Smooth muscle cell of the brain vasculature (primary cell): ENCODE data around the gene KANSL1.
"Not testable (repeated sequence)": the region's sequence is repeated elsewhere in the genome, so short reads cannot be mapped to it uniquely, and the experiment has no call there.

Source experiments
- DNase-seq: peaks from one replicate; pipeline ENCODE4 v3.0.0-alpha.2; 2012; ENCODE audit warnings: low read depth, low spot score

Gene KANSL1

DNA sequence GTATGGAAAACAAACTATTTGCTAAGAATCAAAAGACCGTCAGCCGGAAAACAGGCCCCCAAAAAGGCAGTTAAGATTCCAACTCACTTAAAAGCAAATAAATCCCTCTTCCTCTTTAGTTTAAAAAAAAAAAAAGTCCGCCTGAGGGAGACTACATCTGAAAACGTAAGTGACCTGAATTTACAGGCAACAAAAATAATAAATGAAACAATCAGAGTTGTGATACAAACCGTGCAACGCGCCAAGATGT, 1.1 kb downstream of the KANSL1 start:
- DNase-seq, result no peak

GRCh38 chr17:46191322-46192188, 1.7 kb downstream of the KANSL1 start:
- DNase-seq, result no peak

- DNase-seq, result no peak
Observed at GRCh38 chr17:46190763-46191162, 2.5 kb downstream of the KANSL1 start.

- DNase-seq, result not testable (repeated sequence)
Observed at GRCh38 chr17:46186827-46187235, 6.4 kb downstream of the KANSL1 start.

- no peak for DNase-seq
Observed at GRCh38 chr17:46184696-46185095, 8.5 kb downstream of the KANSL1 start.

GRCh38 chr17:46183383-46183782, 9.8 kb downstream of the KANSL1 start:
- DNase-seq, result not testable (repeated sequence)

- DNase-seq, result no peak
Observed at GRCh38 chr17:46182961-46183360, 10.3 kb downstream of the KANSL1 start.

DNA sequence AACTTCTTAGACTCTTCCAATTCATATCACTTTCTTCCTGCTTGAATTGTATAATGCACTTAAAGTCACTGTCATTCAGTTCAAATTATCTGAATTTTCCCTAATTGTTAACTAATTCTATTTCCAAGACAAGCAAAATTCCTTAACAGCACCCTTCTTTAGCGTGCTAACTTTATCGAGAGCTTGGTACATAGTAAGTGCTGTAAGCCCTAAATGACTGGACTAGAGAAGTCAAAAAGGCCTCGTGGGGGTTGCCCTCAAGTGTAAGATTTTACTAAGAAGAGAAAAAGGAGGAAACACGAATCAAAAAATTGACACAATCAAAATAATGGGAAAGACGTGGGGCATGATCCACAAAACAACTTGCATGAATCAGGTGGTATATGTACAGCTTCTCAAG, 11.3 kb downstream of the KANSL1 start:
- no peak for DNase-seq

DNA sequence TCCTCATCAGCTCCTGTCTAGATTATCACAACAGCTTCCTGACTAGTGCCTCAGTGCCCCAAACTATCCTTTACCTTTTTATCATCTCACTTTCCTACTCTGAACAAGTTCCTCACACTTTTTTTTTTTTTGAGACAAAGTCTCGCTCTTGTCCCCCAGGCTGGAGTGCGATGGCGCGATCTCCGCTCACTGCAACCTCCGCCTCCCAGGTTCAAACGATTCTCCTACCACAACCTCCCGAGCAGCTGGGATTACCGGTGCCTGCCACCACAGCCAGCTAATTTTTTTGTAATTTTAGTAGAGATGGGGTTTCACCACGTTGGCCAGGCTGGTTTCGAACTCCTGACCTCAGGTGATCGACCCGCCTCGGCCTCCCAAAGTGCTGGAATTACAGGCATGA, 11.9 kb downstream of the KANSL1 start:
- DNase-seq, result not testable (repeated sequence)

GRCh38 chr17:46180892-46181274, 12.3 kb downstream of the KANSL1 start:
- no peak for DNase-seq

DNA sequence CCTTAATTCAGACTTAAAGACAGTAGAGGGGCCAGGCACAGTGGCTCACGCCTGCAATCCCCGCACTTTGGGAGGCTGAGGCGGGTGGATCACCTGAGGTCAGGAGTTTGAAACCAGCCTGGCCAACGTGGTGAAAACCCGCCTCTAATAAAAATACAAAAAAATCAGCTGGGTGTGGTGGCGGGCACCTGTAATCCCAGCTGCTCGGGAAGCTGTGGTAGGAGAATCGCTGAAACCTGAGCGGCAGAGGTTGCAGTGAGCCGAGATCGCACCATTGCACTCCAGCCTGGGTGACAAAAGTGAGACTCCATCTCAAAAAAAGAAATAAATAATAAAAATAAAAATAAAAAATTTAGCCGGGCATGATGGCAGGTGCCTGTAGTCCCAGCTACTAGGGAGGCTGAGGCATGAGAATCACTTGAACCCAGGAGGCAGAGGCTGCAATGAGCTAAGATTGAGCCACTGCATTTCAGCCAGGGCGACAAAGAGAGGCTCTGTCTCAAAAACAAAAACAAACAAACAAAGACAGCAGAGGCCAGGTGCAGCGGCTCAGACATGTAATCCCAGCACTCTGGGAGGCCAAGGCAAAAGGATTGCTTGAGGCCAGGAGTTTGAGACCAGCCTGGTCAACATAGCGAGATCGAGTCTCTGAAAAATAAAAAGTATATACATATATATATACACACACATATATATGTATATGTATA, 12.9 kb downstream of the KANSL1 start:
- DNase-seq, result not testable (repeated sequence)

DNA sequence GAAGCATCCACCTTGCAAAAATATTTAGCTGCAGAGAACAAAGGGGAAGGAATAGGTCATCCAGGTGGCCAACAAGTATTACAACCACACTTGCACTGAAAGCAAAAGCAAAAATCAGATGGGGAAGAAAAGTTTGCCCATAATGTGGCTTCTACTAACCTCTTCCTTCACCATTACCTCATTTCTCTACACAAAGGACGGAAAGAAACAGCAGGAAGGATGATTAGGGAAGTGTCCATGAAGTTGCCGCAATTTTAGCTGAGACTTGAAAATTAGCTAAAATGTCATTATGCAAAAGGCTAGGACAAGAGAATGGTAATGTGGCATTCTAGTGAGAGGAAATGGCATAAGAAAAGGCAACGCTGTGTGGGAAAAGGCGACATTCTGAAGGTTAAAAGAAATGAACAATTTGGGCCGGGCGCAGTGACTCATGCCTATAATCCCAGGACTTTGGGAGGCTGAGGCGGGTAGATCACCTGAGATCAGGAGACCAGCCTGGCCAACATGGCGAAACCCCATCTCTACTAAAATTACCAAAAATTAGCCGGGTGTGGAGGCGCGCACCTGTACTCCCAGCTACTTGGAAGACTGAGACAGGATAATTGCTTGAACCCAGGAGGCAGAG, 13.7 kb downstream of the KANSL1 start:
- DNase-seq, result no peak

DNA sequence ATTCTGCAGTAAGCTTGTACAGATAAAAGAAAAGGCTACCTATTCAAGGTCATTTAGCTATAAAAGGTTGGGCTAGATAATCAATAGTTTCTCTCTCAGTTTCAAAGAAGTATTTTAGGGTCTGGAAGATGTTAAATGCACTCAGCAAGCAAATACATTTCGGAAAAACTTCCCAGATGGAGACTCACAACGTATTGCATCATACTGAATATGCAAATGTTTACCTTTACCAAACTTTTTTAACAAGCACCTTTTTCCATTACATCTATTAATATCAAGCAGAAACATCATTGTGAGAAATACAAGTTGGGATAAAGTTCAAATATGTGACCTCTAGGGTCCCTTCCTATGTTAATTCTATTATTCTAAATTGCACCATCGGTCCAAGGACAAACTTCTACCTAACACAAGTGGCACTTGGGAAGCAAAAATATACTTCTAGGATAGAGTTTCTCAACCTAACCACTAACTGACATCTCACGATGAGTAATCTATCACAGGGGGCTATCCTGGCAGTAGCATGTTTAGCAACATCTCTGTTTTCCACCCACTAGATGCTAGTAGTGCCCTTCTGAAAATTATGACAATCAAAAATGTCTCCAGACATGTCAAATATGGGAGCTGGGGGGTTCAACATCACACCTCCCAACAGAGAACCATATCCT, 14.5 kb downstream of the KANSL1 start:
- no peak for DNase-seq

DNA sequence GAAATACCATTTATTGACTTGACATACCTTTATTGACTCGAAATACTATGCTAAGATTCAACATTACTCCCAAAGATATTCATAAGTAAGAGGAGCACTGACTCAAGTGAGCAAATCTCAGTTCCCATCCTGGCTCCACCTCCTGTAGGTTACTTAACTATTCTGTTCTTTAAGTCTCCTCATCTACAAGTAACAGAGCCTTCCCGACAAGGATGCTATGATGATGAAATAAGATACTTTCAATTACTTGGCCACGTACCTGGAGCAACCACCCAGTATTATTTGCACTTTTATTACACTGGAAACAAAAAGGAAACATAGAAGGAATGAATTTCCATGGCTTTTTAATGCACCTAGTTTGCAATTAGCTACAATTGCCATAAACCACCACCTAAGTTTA, 16.3 kb downstream of the KANSL1 start:
- no peak for DNase-seq

GRCh38 chr17:46175891-46176290, 17.3 kb downstream of the KANSL1 start:
- no peak for DNase-seq

GRCh38 chr17:46173153-46173552, 20.1 kb downstream of the KANSL1 start:
- DNase-seq, result no peak

GRCh38 chr17:46171939-46172338, 21.3 kb downstream of the KANSL1 start:
- DNase-seq, result no peak

DNA sequence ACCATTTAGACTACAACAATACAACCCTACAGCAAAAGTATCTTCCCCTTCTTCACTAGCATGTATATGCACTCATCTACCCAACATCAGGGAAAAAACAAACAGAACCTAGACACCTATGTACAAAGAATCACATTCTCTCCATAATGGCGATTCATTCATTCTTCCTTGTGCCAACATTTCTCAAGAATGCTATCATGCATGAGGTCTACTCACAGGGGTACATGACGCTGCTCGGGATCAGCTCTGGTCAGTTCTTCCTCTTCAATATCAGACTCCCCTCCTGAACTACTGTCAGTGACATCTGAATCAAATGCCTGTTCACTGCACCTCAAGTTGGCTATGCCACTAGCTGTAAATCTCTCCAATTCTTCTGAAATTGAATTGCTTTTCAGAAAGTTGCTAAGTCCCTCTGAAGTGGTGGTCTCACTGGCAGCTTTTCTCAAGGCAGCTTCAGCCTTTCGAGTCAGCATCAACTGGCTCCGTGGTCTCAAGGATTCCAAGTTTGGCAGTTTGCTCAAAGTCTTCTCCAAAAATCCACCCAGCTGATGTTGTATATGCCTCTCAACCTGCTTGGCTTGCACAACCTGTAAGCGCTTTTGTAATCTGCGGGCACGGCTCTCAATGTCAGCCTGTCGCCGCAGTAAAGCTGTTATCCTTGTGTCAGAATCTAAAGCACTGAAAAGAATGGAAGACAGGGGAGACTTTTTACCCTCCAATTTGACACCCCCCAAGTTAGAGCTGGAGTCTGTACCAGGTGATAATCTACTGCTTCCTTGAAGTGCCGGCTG, 22.4 kb downstream of the KANSL1 start:
- no peak for DNase-seq

- no peak for DNase-seq
Observed at GRCh38 chr17:46169913-46170638, 23.2 kb downstream of the KANSL1 start.

DNA sequence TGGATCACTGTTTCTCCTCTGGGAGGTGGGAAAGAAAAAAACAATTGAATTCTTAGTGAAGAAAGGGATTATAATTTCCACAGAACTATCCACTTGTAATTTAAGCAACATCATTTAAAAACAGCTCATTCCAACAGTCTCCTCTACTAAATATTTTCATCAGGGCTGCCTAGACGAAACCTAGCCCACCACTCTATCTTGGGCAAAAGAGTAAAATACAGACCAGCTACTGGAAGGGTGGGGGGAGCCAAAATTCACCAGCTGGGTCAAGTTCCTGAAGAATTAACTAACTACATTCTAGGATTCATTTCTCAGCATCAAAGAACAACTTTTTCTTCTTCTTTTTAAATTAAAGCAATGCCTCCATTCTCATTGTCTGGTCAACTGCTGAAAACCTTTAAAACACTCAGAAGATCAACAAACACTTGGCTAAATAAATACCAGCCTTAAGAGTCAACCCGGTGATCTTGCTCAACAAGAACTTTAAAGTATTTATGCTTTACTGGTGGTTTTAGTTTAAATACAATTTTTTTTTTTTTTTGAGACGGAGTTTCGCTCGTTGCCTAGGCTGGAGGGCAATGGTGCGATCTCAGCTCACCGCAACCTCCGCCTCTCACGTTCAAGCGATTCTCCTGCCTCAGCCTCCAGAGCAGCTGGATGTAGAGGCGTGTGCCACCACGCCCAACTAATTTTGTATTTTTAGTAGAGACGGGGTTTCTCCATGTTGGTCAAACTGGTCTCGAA, 25.2 kb downstream of the KANSL1 start:
- peak; percentile 54 for DNase-seq
